Prostate gland (tissue), 2 donors: Measurements from ENCODE around the gene AKAP7.

Experiments used
- POLR2A ChIP-seq: fragments of 450-650 bp; IDR thresholded peaks from one replicate; pipeline ENCODE4 v1.6.1; 2016; ENCODE audit warnings: antibody characterized with exemption, mild to moderate bottlenecking
- POLR2AphosphoS5 ChIP-seq: sonication (generic); formaldehyde crosslinking; IDR thresholded peaks from one replicate; pipeline ENCODE4 v1.6.1; 2017; ENCODE audit warnings: antibody characterized with exemption
- TF ChIP-seq, protein P1 (sequence below), 4 experiments: fragments of 200-600 bp in 2 of 4; fragments of 450-650 bp in 2 of 4; sonication (generic) in 2 of 4; IDR thresholded peaks; 1 replicate in 3 of 4; 2 replicates in 1 of 4; pipeline ENCODE4 v1.5.1; 2016 to 2019; ENCODE audit warnings: antibody characterized with exemption in 4 of 4, mild to moderate bottlenecking in 2 of 4, moderate library complexity in 2 of 4

GRCh38 chr6:131290955-131291354 lies 155.7 kb downstream of the AKAP7 start:
- no peak for TF ChIP-seq POLR2AphosphoS5
- TF ChIP-seq, protein P1, sequence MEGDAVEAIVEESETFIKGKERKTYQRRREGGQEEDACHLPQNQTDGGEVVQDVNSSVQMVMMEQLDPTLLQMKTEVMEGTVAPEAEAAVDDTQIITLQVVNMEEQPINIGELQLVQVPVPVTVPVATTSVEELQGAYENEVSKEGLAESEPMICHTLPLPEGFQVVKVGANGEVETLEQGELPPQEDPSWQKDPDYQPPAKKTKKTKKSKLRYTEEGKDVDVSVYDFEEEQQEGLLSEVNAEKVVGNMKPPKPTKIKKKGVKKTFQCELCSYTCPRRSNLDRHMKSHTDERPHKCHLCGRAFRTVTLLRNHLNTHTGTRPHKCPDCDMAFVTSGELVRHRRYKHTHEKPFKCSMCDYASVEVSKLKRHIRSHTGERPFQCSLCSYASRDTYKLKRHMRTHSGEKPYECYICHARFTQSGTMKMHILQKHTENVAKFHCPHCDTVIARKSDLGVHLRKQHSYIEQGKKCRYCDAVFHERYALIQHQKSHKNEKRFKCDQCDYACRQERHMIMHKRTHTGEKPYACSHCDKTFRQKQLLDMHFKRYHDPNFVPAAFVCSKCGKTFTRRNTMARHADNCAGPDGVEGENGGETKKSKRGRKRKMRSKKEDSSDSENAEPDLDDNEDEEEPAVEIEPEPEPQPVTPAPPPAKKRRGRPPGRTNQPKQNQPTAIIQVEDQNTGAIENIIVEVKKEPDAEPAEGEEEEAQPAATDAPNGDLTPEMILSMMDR (IDR thresholded peaks at IDR 0.05) = no peak
- TF ChIP-seq POLR2A = no peak
